Mesenchymal stem cell (in vitro differentiated cells and primary cell): ENCODE measurements around the gene C1QTNF2.

Source experiments
- DNase-seq: peaks from one replicate; pipeline ENCODE4 v3.0.0-alpha.2; 2013
- H2AFZ ChIP-seq: one replicate; pipeline ENCODE4 v1.6.1; 2013; ENCODE audit warnings: low read depth, mild to moderate bottlenecking, control low read depth, inconsistent platforms, low read length, moderate library complexity
- H2AK5ac ChIP-seq: 2 replicates; pipeline ENCODE4 v1.6.1; 2013; ENCODE audit warnings: low read length, moderate library complexity, mild to moderate bottlenecking, inconsistent platforms; ENCODE audit not compliant: severe bottlenecking
- H2BK120ac ChIP-seq: one replicate; pipeline ENCODE4 v1.6.1; 2013; ENCODE audit warnings: low read depth, mild to moderate bottlenecking, inconsistent platforms, low read length, moderate library complexity
- H2BK12ac ChIP-seq, 2 experiments: one replicate each; pipeline ENCODE4 v1.6.1; 2013; ENCODE audit warnings: inconsistent platforms in 2 of 2, low read length in 2 of 2, mild to moderate bottlenecking in 2 of 2, moderate library complexity in 2 of 2, control low read depth in 1 of 2
- H2BK15ac ChIP-seq: one replicate; pipeline ENCODE4 v1.6.1; 2013; ENCODE audit warnings: mild to moderate bottlenecking, low read depth, inconsistent platforms; ENCODE audit not compliant: poor library complexity, severe bottlenecking
- H2BK5ac ChIP-seq: 2 replicates; pipeline ENCODE4 v1.6.1; 2013; ENCODE audit warnings: low read depth, mild to moderate bottlenecking, low read length, control low read depth, inconsistent platforms; ENCODE audit not compliant: poor library complexity, severe bottlenecking
- H3K14ac ChIP-seq, 2 experiments: one replicate each; pipeline ENCODE4 v1.6.1; 2013; ENCODE audit warnings: inconsistent platforms in 2 of 2, low read length in 2 of 2, control low read depth in 1 of 2, mild to moderate bottlenecking in 1 of 2, moderate library complexity in 1 of 2
- H3K18ac ChIP-seq, 2 experiments: one replicate each; pipeline ENCODE4 v1.6.1; 2013; ENCODE audit warnings: inconsistent platforms in 2 of 2, low read length in 2 of 2, control low read depth in 1 of 2, low read depth in 1 of 2, mild to moderate bottlenecking in 1 of 2
- H3K23ac ChIP-seq, 2 experiments: one replicate each; pipeline ENCODE4 v1.6.1; 2013; ENCODE audit warnings: inconsistent platforms in 2 of 2, low read length in 2 of 2, mild to moderate bottlenecking in 2 of 2, moderate library complexity in 2 of 2, control low read depth in 1 of 2
- H3K27ac ChIP-seq: 2 replicates; pipeline ENCODE4 v1.5.1; 2013; ENCODE audit warnings: mild to moderate bottlenecking, moderate library complexity, low read length, control low read depth, inconsistent platforms; ENCODE audit not compliant: poor library complexity, severe bottlenecking
- H3K27me3 ChIP-seq, 2 experiments: 2 replicates each; pipeline versions ENCODE4 v1.6.1 to v1.7.0; 2013; ENCODE audit warnings: low read length in 2 of 2, mild to moderate bottlenecking in 2 of 2, moderate library complexity in 2 of 2, control low read depth in 1 of 2, inconsistent platforms in 1 of 2; ENCODE audit not compliant: control insufficient read depth in 1 of 2, insufficient read depth in 1 of 2
- H3K36me3 ChIP-seq, 2 experiments: 2 replicates each; pipeline versions ENCODE4 v1.6.1 to v1.7.0; 2013; ENCODE audit warnings: low read length in 2 of 2, control low read depth in 1 of 2, inconsistent platforms in 1 of 2, low read depth in 1 of 2, mild to moderate bottlenecking in 1 of 2; ENCODE audit not compliant: insufficient read depth in 2 of 2, control insufficient read depth in 1 of 2
- H3K4ac ChIP-seq, 2 experiments: one replicate each; pipeline ENCODE4 v1.6.1; 2013; ENCODE audit warnings: inconsistent platforms in 2 of 2, low read length in 2 of 2, mild to moderate bottlenecking in 2 of 2, moderate library complexity in 2 of 2, control low read depth in 1 of 2, low read depth in 1 of 2
- H3K4me1 ChIP-seq: 2 replicates; pipeline ENCODE4 v1.6.1; 2013; ENCODE audit warnings: low read depth, low read length, control low read depth; ENCODE audit not compliant: control insufficient read depth, insufficient read depth
- H3K4me2 ChIP-seq: 2 replicates; pipeline ENCODE4 v1.6.1; 2013; ENCODE audit warnings: low read length, mild to moderate bottlenecking, inconsistent platforms; ENCODE audit not compliant: poor library complexity, severe bottlenecking
- H3K4me3 ChIP-seq, 2 experiments: 2 replicates each; pipeline versions ENCODE4 v1.5.1 to v1.7.0; 2013; ENCODE audit warnings: low read length in 2 of 2, mild to moderate bottlenecking in 2 of 2, control low read depth in 1 of 2, low read depth in 1 of 2; ENCODE audit not compliant: insufficient read depth in 1 of 2
- H3K79me1 ChIP-seq: replicated peaks from 2 replicates; pipeline ENCODE4 v1.6.1; 2013; ENCODE audit warnings: mild to moderate bottlenecking, control low read depth, low read length, inconsistent platforms; ENCODE audit not compliant: poor library complexity, severe bottlenecking
- H3K9ac ChIP-seq: 2 replicates; pipeline ENCODE4 v1.7.0; 2013; ENCODE audit warnings: mild to moderate bottlenecking, low read length, moderate library complexity
- H3K9me3 ChIP-seq: 2 replicates; pipeline ENCODE4 v1.7.0; 2013; ENCODE audit warnings: mild to moderate bottlenecking, low read length; ENCODE audit not compliant: control insufficient read depth
- H4K8ac ChIP-seq: one replicate; pipeline ENCODE4 v1.6.1; 2013; ENCODE audit warnings: inconsistent platforms, mild to moderate bottlenecking, low read length, moderate library complexity
- H4K91ac ChIP-seq: one replicate; pipeline ENCODE4 v1.6.1; 2013; ENCODE audit warnings: mild to moderate bottlenecking, low read length, inconsistent platforms
- WGBS: methylation state at CpG from one replicate; pipeline ENCODE4 v1.1.7; 2013; ENCODE audit warnings: mixed read lengths; 5-methylcytosine and 5-hydroxymethylcytosine counted together

Gene C1QTNF2

GRCh38 chr5:160333721-160334120, 36.7 kb downstream of the C1QTNF2 start:
- Histone ChIP-seq H3K4me2 (no peak overlapping the region), H3K23ac (no peak overlapping the region)
- WGBS, result 79% methylated on average over 3 of the region's 3 CpGs

GRCh38 chr5:160330212-160330611, 40.2 kb downstream of the C1QTNF2 start:
- H2BK15ac ChIP-seq, result no peak overlapping the region
- no peak overlapping the region for H3K23ac ChIP-seq
- H3K9me3 ChIP-seq, result no peaks in the 10 kb centered on the region
- no peak overlapping the region for H4K91ac ChIP-seq
- H2BK120ac ChIP-seq, result no peak overlapping the region
- H3K4ac ChIP-seq, result no peak overlapping the region
- H3K4me2 ChIP-seq, result no peak overlapping the region
- no peak overlapping the region for H2AFZ ChIP-seq
- no peak overlapping the region for H3K4me3 ChIP-seq
- H2AK5ac ChIP-seq, result no peak overlapping the region
- no peak overlapping the region for H3K18ac ChIP-seq
- H3K14ac ChIP-seq, result no peak overlapping the region
- no peak overlapping the region for H3K9ac ChIP-seq
- no peak overlapping the region for H3K27ac ChIP-seq
- H3K27me3 ChIP-seq, result peaks cover 0 to 17% of the 10 kb centered on the region in 2 experiments
- H3K36me3 ChIP-seq, result no peaks in the 10 kb centered on the region
- H4K8ac ChIP-seq, result no peak overlapping the region
- H2BK5ac ChIP-seq, result no peak overlapping the region
- H3K79me1 ChIP-seq, result no peaks in the 10 kb centered on the region
- H3K4me1 ChIP-seq, result no peaks in the 10 kb centered on the region
- WGBS, result 91% methylated on average over 4 of the region's 4 CpGs
- no peak overlapping the region for H2BK12ac ChIP-seq
- DNase-seq, result no peak

More at GRCh38 chr5:160333721-160334120, 36.7 kb downstream of the C1QTNF2 start:
- H3K36me3 ChIP-seq, result no peaks in the 10 kb centered on the region
- peaks cover 0 to 28% of the 10 kb centered on the region in 2 experiments for H3K27me3 ChIP-seq
- no peak overlapping the region for H3K18ac ChIP-seq
- no peak overlapping the region for H2AK5ac ChIP-seq
- no peak overlapping the region for H2BK120ac ChIP-seq
- no peak overlapping the region for H2AFZ ChIP-seq
- no peak overlapping the region for H2BK12ac ChIP-seq
- H4K8ac ChIP-seq, result no peak overlapping the region
- no peak overlapping the region for H3K27ac ChIP-seq
- peak overlapping the region; percentile 39 for H2BK15ac ChIP-seq
- no peaks in the 10 kb centered on the region for H3K79me1 ChIP-seq
- no peak overlapping the region for H2BK5ac ChIP-seq
- H3K4me1 ChIP-seq, result no peaks in the 10 kb centered on the region
- H3K9me3 ChIP-seq, result no peaks in the 10 kb centered on the region
- H4K91ac ChIP-seq, result no peak overlapping the region
- no peak overlapping the region for H3K14ac ChIP-seq
- H3K4me3 ChIP-seq, result no peak overlapping the region
- H3K9ac ChIP-seq, result no peak overlapping the region
- no peak overlapping the region for H3K4ac ChIP-seq
- peak; percentile 57 for DNase-seq

- Histone ChIP-seq H3K4me3 (no peak overlapping the region), H2BK15ac (no peak overlapping the region), H4K91ac (no peak overlapping the region), H3K79me1 (no peaks in the 10 kb centered on the region), H3K27me3 (peaks cover 0 to 17% of the 10 kb centered on the region in 2 experiments), H3K23ac (no peak overlapping the region), H2BK12ac (no peak overlapping the region), H4K8ac (no peak overlapping the region), H3K18ac (no peak overlapping the region), H3K9me3 (no peaks in the 10 kb centered on the region), H2AFZ (no peak overlapping the region), H3K27ac (no peak overlapping the region), H2AK5ac (no peak overlapping the region), H3K4me2 (no peak overlapping the region), H3K14ac (no peak overlapping the region), H2BK120ac (no peak overlapping the region), H2BK5ac (no peak overlapping the region), H3K4ac (no peak overlapping the region), H3K36me3 (no peaks in the 10 kb centered on the region), H3K9ac (no peak overlapping the region), H3K4me1 (no peaks in the 10 kb centered on the region)
- WGBS, result 95% methylated on average over 5 of the region's 6 CpGs
- no peak for DNase-seq
Observed at GRCh38 chr5:160327818-160328217, 42.6 kb downstream of the C1QTNF2 start.

DNA sequence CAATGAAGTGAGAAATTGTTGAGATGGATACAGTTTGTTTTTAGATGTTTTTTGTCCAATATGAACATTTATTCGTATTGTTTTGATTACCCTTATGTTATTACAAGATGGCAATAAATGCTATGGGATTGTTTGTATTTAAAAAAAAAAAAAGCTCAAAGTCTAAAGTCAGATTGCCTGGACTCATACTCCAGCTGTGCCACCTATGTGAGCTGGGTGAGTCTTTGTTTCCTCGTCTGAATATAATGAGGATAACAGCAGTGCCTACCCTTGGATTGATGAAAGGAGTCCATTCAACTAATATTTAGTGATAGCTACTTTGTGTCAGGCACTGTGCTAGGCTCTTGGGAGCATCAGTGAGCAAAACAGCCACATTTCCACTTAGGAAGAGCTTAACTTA, 43.4 kb downstream of the C1QTNF2 start:
- no peak overlapping the region for H3K4ac ChIP-seq
- no peak overlapping the region for H3K9ac ChIP-seq
- no peak overlapping the region for H4K91ac ChIP-seq
- H3K23ac ChIP-seq, result no peak overlapping the region
- H3K36me3 ChIP-seq, result no peaks in the 10 kb centered on the region
- DNase-seq, result no peak
- H3K4me3 ChIP-seq, result no peak overlapping the region
- no peaks in the 10 kb centered on the region for H3K79me1 ChIP-seq
- no peak overlapping the region for H3K18ac ChIP-seq
- H3K14ac ChIP-seq, result peak overlapping the region in 1 of 2 experiments; percentile 79
- H2BK15ac ChIP-seq, result no peak overlapping the region
- no peaks in the 10 kb centered on the region for H3K9me3 ChIP-seq
- no peak overlapping the region for H2BK12ac ChIP-seq
- WGBS, result 86% methylated on average over 1 of the region's 2 CpGs
- no peak overlapping the region for H4K8ac ChIP-seq
- no peak overlapping the region for H2AFZ ChIP-seq
- H3K4me1 ChIP-seq, result no peaks in the 10 kb centered on the region
- no peak overlapping the region for H3K27ac ChIP-seq
- no peak overlapping the region for H2AK5ac ChIP-seq
- H2BK120ac ChIP-seq, result no peak overlapping the region
- H3K4me2 ChIP-seq, result no peak overlapping the region
- no peak overlapping the region for H2BK5ac ChIP-seq
- peaks cover 0 to 17% of the 10 kb centered on the region in 2 experiments for H3K27me3 ChIP-seq
